IMR-90 (cell line): ENCODE measurements around the gene SCLY.

Source experiments
- BHLHE40 ChIP-seq: fragments of 150-350 bp; IDR thresholded peaks from 2 replicates; pipeline ENCODE4 v1.6.1; 2016; ENCODE audit warnings: mild to moderate bottlenecking, low read depth, low read length
- CEBPB ChIP-seq: IDR thresholded peaks from 2 replicates; pipeline ENCODE4 v1.6.1; 2012; ENCODE audit warnings: low read depth, low read length, improper control_type of control experiment
- CHD1 ChIP-seq: IDR thresholded peaks from 2 replicates; pipeline ENCODE4 v1.6.1; 2012; ENCODE audit warnings: low read depth, low read length, improper control_type of control experiment
- CTCF ChIP-seq: conservative IDR thresholded peaks from 2 replicates; pipeline ENCODE4 v1.5.1; 2012; ENCODE audit warnings: mild to moderate bottlenecking, low read depth, low read length, improper control_type of control experiment
- ELK1 ChIP-seq: fragments of 150-350 bp; IDR thresholded peaks from 2 replicates; pipeline ENCODE4 v1.6.1; 2016; ENCODE audit warnings: low read depth, mild to moderate bottlenecking, low read length, moderate library complexity, borderline replicate concordance
- FOS ChIP-seq: fragments of 150-350 bp; IDR thresholded peaks from 2 replicates; pipeline ENCODE4 v1.6.1; 2016; ENCODE audit warnings: low read depth, low read length
- MAFK ChIP-seq: IDR thresholded peaks from 2 replicates; pipeline ENCODE4 v1.6.1; 2012; ENCODE audit warnings: low read depth, low read length, improper control_type of control experiment
- MAZ ChIP-seq: IDR thresholded peaks from 2 replicates; pipeline ENCODE4 v1.6.1; 2012; ENCODE audit warnings: low read depth, mild to moderate bottlenecking, low read length, improper control_type of control experiment, moderate library complexity, borderline replicate concordance
- MXI1 ChIP-seq: IDR thresholded peaks from 2 replicates; pipeline ENCODE4 v1.6.1; 2012; ENCODE audit warnings: low read depth, mild to moderate bottlenecking, low read length, moderate library complexity, borderline replicate concordance
- NFE2L2 ChIP-seq: fragments of 150-350 bp; IDR thresholded peaks from 2 replicates; pipeline ENCODE4 v1.6.1; 2016; ENCODE audit warnings: low read depth, mild to moderate bottlenecking, low read length
- POLR2A ChIP-seq: IDR thresholded peaks from 2 replicates; pipeline ENCODE4 v1.6.1; 2012; ENCODE audit warnings: mild to moderate bottlenecking, low read depth, low read length
- RCOR1 ChIP-seq: IDR thresholded peaks from 2 replicates; pipeline ENCODE4 v1.6.1; 2012; ENCODE audit warnings: mild to moderate bottlenecking, low read length, improper control_type of control experiment; ENCODE audit not compliant: insufficient replicate concordance
- RFX5 ChIP-seq: IDR thresholded peaks from 2 replicates; pipeline ENCODE4 v1.8.0; 2012; ENCODE audit warnings: low read depth, mild to moderate bottlenecking, low read length, moderate library complexity
- SMC3 ChIP-seq: fragments of 150-350 bp; IDR thresholded peaks from 2 replicates; pipeline ENCODE4 v1.6.1; 2016; ENCODE audit warnings: low read depth, mild to moderate bottlenecking, antibody characterized with exemption, low read length, moderate library complexity

- TF ChIP-seq CTCF (no peak), RCOR1 (no peak), CHD1 (no peak), ELK1 (no peak), POLR2A (no peak), BHLHE40 (no peak), MXI1 (no peak), RFX5 (no peak), MAZ (no peak), SMC3 (no peak), CEBPB (no peak), MAFK (no peak), FOS (no peak), NFE2L2 (no peak)
Measured at GRCh38 chr2:238101891-238102841, 41.4 kb downstream of the SCLY start.
